ENCODE results near the gene TMEM74B. TPM values are rescaled to one million over a fixed set of nuclear protein-coding genes. Genes with fewer than 3 reads are reported as not detected.

The TMEM74B gene
- total and polyA plus RNA-seq, 2 of the 8 experiments (the other 6 are each of a cell fraction or from before 2014, with no cell fraction given), result 4.0 to 6.4 TPM

GRCh38 chr20:1210501-1210900, 25.7 kb upstream of the TMEM74B start:
- H2BK5ac ChIP-seq (ENCODE audit: low read depth, low read length), result no peak overlapping the region
- H3K23ac ChIP-seq (ENCODE audit: insufficient read length), result no peak overlapping the region
- H3K4me3 ChIP-seq (ENCODE audit: extremely low read depth in 1 of 4, insufficient read depth in 2 of 4, low read depth in 3 of 4, low read length in 4 of 4), result no peak overlapping the region
- H3K4me2 ChIP-seq (ENCODE audit: insufficient read depth in 1 of 2, low read depth in 2 of 2, low read length in 2 of 2), result no peak overlapping the region
- H3K9ac ChIP-seq (replicated peaks in 1 of 4; ENCODE audit: extremely low read depth in 1 of 4, low read depth in 3 of 4, low read length in 3 of 4), result no peak overlapping the region
- no peaks in the 10 kb centered on the region for H3K9me3 ChIP-seq (ENCODE audit: insufficient read depth in 2 of 2, low read depth in 1 of 2, low read length in 1 of 2)
- H3K56ac ChIP-seq (replicated peaks; ENCODE audit: insufficient read length, low read depth, low read length), result no peak overlapping the region
- no peak overlapping the region for H3K4ac ChIP-seq (replicated peaks; ENCODE audit: insufficient read length, low read depth, low read length)
- no peak overlapping the region for H3K18ac ChIP-seq (ENCODE audit: extremely low read depth, low read length)
- no peak overlapping the region for H4K91ac ChIP-seq (replicated peaks; ENCODE audit: insufficient read length, low read length)
- 100% methylated on average over 1 of the region's 1 CpG; no CpG with 5 or more reads in 1 of the 2 experiments for WGBS, 2 experiments (ENCODE audit: extremely low coverage in 1 of 2, insufficient coverage in 1 of 2, insufficient read length in 1 of 2, insufficient replicate concordance in 2 of 2, low coverage in 1 of 2, low lambda C conversion rate in 2 of 2, missing lambda C conversion rate in 1 of 2)
- no peak overlapping the region for H3K27ac ChIP-seq (ENCODE audit: low read depth, low read length)
- no peaks in the 10 kb centered on the region for H3K79me1 ChIP-seq (ENCODE audit: low read depth, low read length)
- no peak overlapping the region for H3K14ac ChIP-seq (ENCODE audit: insufficient read length)
- no peaks in the 10 kb centered on the region for H3K36me3 ChIP-seq (ENCODE audit: control insufficient read depth in 2 of 4, insufficient read depth in 4 of 4, low read length in 3 of 4)
- H4K20me1 ChIP-seq (replicated peaks in 1 of 2; ENCODE audit: control insufficient read depth in 1 of 2, insufficient read depth in 2 of 2, low read length in 2 of 2), result no peaks in the 10 kb centered on the region
- ChIA-PET POLR2A (ENCODE audit: partially characterized antibody) (interaction anchor here (2.2 kb wide), 1 partner anchor 31 kb away, joined by 5 read pairs; no protein-coding TSS in a partner anchor), CTCF (ENCODE audit: partially characterized antibody) (interaction anchor here (0.7 to 11.9 kb wide), 9 partner anchors 10 to 255 kb away, joined by 3 to 101 read pairs (median 4); partner anchors contain the start of gene TMEM74B)
- no peak overlapping the region for H2BK12ac ChIP-seq (ENCODE audit: low read depth, low read length)
- H2AK5ac ChIP-seq (ENCODE audit: low read depth, low read length), result no peak overlapping the region
- H2BK120ac ChIP-seq (replicated peaks; ENCODE audit: low read depth, low read length), result no peak overlapping the region
- no peaks in the 10 kb centered on the region for H3K79me2 ChIP-seq (ENCODE audit: control insufficient read depth in 1 of 2, insufficient read depth in 2 of 2, low read length in 2 of 2)
- H3K27me3 ChIP-seq (replicated peaks in 1 of 4; ENCODE audit: control insufficient read depth in 3 of 4, extremely low read depth in 1 of 4, insufficient read depth in 3 of 4, low read length in 3 of 4), result peaks cover 0 to 3% (median 0%) of the 10 kb centered on the region in 4 experiments; a peak in 1 of 7 replicates
- H4K5ac ChIP-seq (ENCODE audit: insufficient read length, low read depth, low read length), result no peak overlapping the region
- no peak for FAIRE-seq
- no peak overlapping the region for H4K8ac ChIP-seq (ENCODE audit: extremely low read depth, insufficient read depth, low read length)
- H2BK20ac ChIP-seq (ENCODE audit: low read length), result no peak overlapping the region
- no peak overlapping the region for H2BK15ac ChIP-seq (ENCODE audit: low read length)
- no peaks in the 10 kb centered on the region for H3K23me2 ChIP-seq (ENCODE audit: low read depth, low read length)
- peaks cover 0 to 10% (median 0%) of the 10 kb centered on the region in 4 experiments; a peak in 2 of 7 replicates for H3K4me1 ChIP-seq (replicated peaks in 1 of 4; ENCODE audit: control insufficient read depth in 3 of 4, insufficient read depth in 4 of 4, low read length in 3 of 4)
- no peak for DNase-seq (ENCODE audit: low read depth in 1 of 2, low spot score in 2 of 2)
- H2AFZ ChIP-seq (ENCODE audit: low read length), result no peak overlapping the region
- TF ChIP-seq BCL11A (IDR thresholded peaks at IDR 0.05; ENCODE audit: low read depth in 2 of 2, low read length in 2 of 2), result no peak
- TF ChIP-seq USF2 (IDR thresholded peaks at IDR 0.05; ENCODE audit: low read length), result no peak
- TF ChIP-seq HDAC6 (IDR thresholded peaks at IDR 0.05; ENCODE audit: low read depth, low read length), result no peak
- no peak for TF ChIP-seq TCF12 (IDR thresholded peaks at IDR 0.05; ENCODE audit: low read depth, low read length)
- TF ChIP-seq, protein P1, sequence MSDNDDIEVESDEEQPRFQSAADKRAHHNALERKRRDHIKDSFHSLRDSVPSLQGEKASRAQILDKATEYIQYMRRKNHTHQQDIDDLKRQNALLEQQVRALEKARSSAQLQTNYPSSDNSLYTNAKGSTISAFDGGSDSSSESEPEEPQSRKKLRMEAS (IDR thresholded peaks at IDR 0.05), result no peak
- TF ChIP-seq SIRT6 (IDR thresholded peaks at IDR 0.05; ENCODE audit: low read length), result no peak
- TF ChIP-seq FOSL1 (IDR thresholded peaks at IDR 0.05; ENCODE audit: insufficient read depth, low read depth, low read length), result no peak
- no peak for TF ChIP-seq SIN3A (conservative IDR thresholded peaks at IDR 0.05 in 1 of 2, IDR thresholded peaks at IDR 0.05 in 1 of 2; ENCODE audit: low read depth in 1 of 2, low read length in 2 of 2)
- no peak for TF ChIP-seq CEBPB (IDR thresholded peaks at IDR 0.05; ENCODE audit: low read depth, low read length)
- no peak for TF ChIP-seq CHD1 (IDR thresholded peaks at IDR 0.05; ENCODE audit: low read depth, low read length)
- TF ChIP-seq BRCA1 (IDR thresholded peaks at IDR 0.05; ENCODE audit: low read depth, low read length), result no peak
- TF ChIP-seq YY1 (IDR thresholded peaks at IDR 0.05; ENCODE audit: low read depth, low read length), result no peak
- TF ChIP-seq SAP30 (IDR thresholded peaks at IDR 0.05; ENCODE audit: insufficient read depth, insufficient replicate concordance, low read length), result no peak
